K562 (cell line): ENCODE data around the gene UBE2G2. TPM values are rescaled to one million over a fixed set of nuclear protein-coding genes. Genes with fewer than 3 reads are reported as not detected.

Source experiments
- ATF3 ChIP-seq, 2 experiments: fragments of 450-650 bp in 1 of 2; sonication (generic) in 1 of 2; formaldehyde crosslinking in 1 of 2; IDR thresholded peaks in 1 of 2; conservative IDR thresholded peaks in 1 of 2; 2 replicates each; pipeline versions ENCODE4 v1.6.1 to v1.8.1; 2016 to 2023; ENCODE audit warnings: mild to moderate bottlenecking in 2 of 2, moderate library complexity in 2 of 2, inconsistent platforms in 1 of 2, missing genetic modification reagents in 1 of 2
- ATF6 ChIP-seq: sonication (generic); formaldehyde crosslinking; IDR thresholded peaks from 2 replicates; pipeline ENCODE4 v1.4.0; 2020; ENCODE audit warnings: mild to moderate bottlenecking, missing genetic modification reagents
- BRF1 ChIP-seq: IDR thresholded peaks from 3 replicates; pipeline ENCODE4 v1.6.1; 2011; ENCODE audit warnings: borderline replicate concordance, mild to moderate bottlenecking; ENCODE audit not compliant: insufficient read length; ENCODE audit errors: extremely low read depth
- ETS1 ChIP-seq: conservative IDR thresholded peaks from 2 replicates; pipeline ENCODE4 v1.6.1; 2011; ENCODE audit warnings: low read depth, mild to moderate bottlenecking, low read length; ENCODE audit not compliant: control insufficient read depth
- EZH2 ChIP-seq: IDR thresholded peaks from 2 replicates; pipeline ENCODE4 v1.6.1; 2012; ENCODE audit warnings: low read depth, mild to moderate bottlenecking, inconsistent platforms, low read length, borderline replicate concordance
- GABPB2 ChIP-seq: fragments of 250-450 bp; sonication (Bioruptor Pico); conservative IDR thresholded peaks from 2 replicates; pipeline ENCODE4 v1.5.1; 2021; ENCODE audit warnings: mild to moderate bottlenecking
- GTF2F1 ChIP-seq: IDR thresholded peaks from 2 replicates; pipeline ENCODE4 v1.6.1; 2011; ENCODE audit warnings: low read depth, low read length, improper control_type of control experiment
- KAT2B ChIP-seq: IDR thresholded peaks from one replicate; pipeline ENCODE4 v1.6.1; 2012; ENCODE audit warnings: low read depth, mild to moderate bottlenecking, control low read depth, inconsistent platforms, low read length, moderate library complexity
- POLR3A ChIP-seq: IDR thresholded peaks from 2 replicates; pipeline ENCODE4 v1.6.1; 2011; ENCODE audit warnings: borderline replicate concordance, mild to moderate bottlenecking, moderate library complexity; ENCODE audit not compliant: insufficient read length, insufficient read depth; ENCODE audit errors: extremely low read depth
- PYGO2 ChIP-seq: fragments of 450-650 bp; IDR thresholded peaks from 2 replicates; pipeline ENCODE4 v1.6.1; 2016; ENCODE audit warnings: mild to moderate bottlenecking, missing genetic modification characterization, moderate library complexity, missing compliant biosample characterization
- RB1 ChIP-seq: fragments of 450-650 bp; IDR thresholded peaks from 2 replicates; pipeline ENCODE4 v1.6.1; 2017; ENCODE audit warnings: low read depth, mild to moderate bottlenecking
- RBM22 ChIP-seq: fragments of 200-400 bp; formaldehyde crosslinking; IDR thresholded peaks from 2 replicates; pipeline ENCODE4 v1.6.1; 2018; ENCODE audit warnings: low read length, low read depth; ENCODE audit not compliant: poor library complexity, severe bottlenecking
- TEAD1 ChIP-seq, 2 experiments: fragments of 450-650 bp in 1 of 2; sonication (generic) in 1 of 2; formaldehyde crosslinking; IDR thresholded peaks; 2 replicates each; pipeline versions ENCODE4 v1.4.0 to v1.8.0; 2020 to 2022; ENCODE audit warnings: mild to moderate bottlenecking in 2 of 2, missing genetic modification reagents in 1 of 2
- TSC22D4 ChIP-seq: fragments of 450-650 bp; IDR thresholded peaks from 2 replicates; pipeline ENCODE4 v1.6.1; 2016; ENCODE audit warnings: missing genetic modification characterization, missing biosample characterization, control low read depth
- ZFX ChIP-seq: sonication (generic); formaldehyde crosslinking; IDR thresholded peaks from 2 replicates; pipeline ENCODE4 v1.8.0; 2022; ENCODE audit warnings: mild to moderate bottlenecking, missing genetic modification reagents, moderate library complexity
- ZNF609 ChIP-seq: sonication (generic); formaldehyde crosslinking; IDR thresholded peaks from 2 replicates; pipeline ENCODE4 v1.8.1; 2023; ENCODE audit warnings: missing genetic modification reagents, mild to moderate bottlenecking, borderline replicate concordance
- polyA plus RNA-seq, 8 experiments: library from polyadenylated mRNA; depleted of rRNA in 4 of 8; stranded (reverse) in 5 of 8; unstranded in 3 of 8; fragments of >200 nt; fragmentation: Nextera tagmentation in 2 of 8; fragmentation: Illumina TruSeq in 1 of 8; extraction: Ambion mirVana in 2 of 8; extraction: Trizol in 1 of 8; gene quantifications; 2 replicates each; pipeline versions ENCODE4 v1.2.1 to v1.2.3, GENCODE V29; 2011 to 2014; ENCODE audit warnings: inconsistent platforms in 1 of 8, missing spikeins in 1 of 8
- total RNA-seq, 7 experiments: library from RNA; depleted of rRNA in 6 of 7; stranded (reverse); fragments of >200 nt in 6 of 7; fragmentation: Illumina TruSeq in 2 of 7; extraction: Trizol in 2 of 7; gene quantifications; 2 replicates each; pipeline versions ENCODE4 v1.2.1 to v1.2.3, GENCODE V29; 2011 to 2021; ENCODE audit warnings: low replicate concordance in 1 of 7

Gene UBE2G2
- total and polyA plus RNA-seq, 9 of the 15 experiments (the other 6 are each of a cell fraction or from before 2014, with no cell fraction given), result 47.5 to 225 (median 140) TPM

GRCh38 chr21:44846485-44847260 lies 45.1 kb upstream of the UBE2G2 start (continued):
- TF ChIP-seq ZNF609 (CRISPR knock-in tag), result no peak
- TF ChIP-seq ATF6 (CRISPR knock-in tag), result peak; percentile 34; the same call in 1 of the 2 replicates
- no peak for TF ChIP-seq GTF2F1
- TF ChIP-seq GABPB2 (CRISPR knock-in tag), result no peak
- TF ChIP-seq EZH2, result no peak
- TF ChIP-seq ZFX, result 0 out of 2 replicates have a peak, but pooled peaks have one; percentile 1
- no peak for TF ChIP-seq ETS1
- TF ChIP-seq BRF1, result no peak
- TF ChIP-seq POLR3A, result no peak
- no peak for TF ChIP-seq RB1
- TF ChIP-seq ATF3 (IDR thresholded peaks at IDR 0.05), result no peak
- no peak for TF ChIP-seq ATF3 (CRISPR knock-in tag; conservative IDR thresholded peaks at IDR 0.05)
- TF ChIP-seq PYGO2 (tag), result no peak
- TF ChIP-seq RBM22, result peak; percentile 18
- TF ChIP-seq TSC22D4 (tag), result no peak
- no peak for TF ChIP-seq TEAD1 (CRISPR knock-in tag; IDR thresholded peaks at IDR 0.05)
- TF ChIP-seq KAT2B, result no peak
